ENCODE measurements around the gene FXN. TPM values are rescaled to one million over a fixed set of nuclear protein-coding genes. Genes with fewer than 3 reads are reported as not detected.
A peak's percentile ranks its signal among the peaks of the same experiment; 100 is the strongest.
"Not testable (repeated sequence)": the region's sequence is repeated elsewhere in the genome, so short reads cannot be mapped to it uniquely, and the experiment has no call there.

The FXN gene
- total and polyA plus RNA-seq, 10 donors: 11.1 to 25.3 (median 15.8) TPM

GRCh38 chr9:69090946-69091345 lies 55.4 kb downstream of the FXN start:
- intact Hi-C loops (cut with DNase I; ENCODE audit: low total_unique reads): no loop called here
- Histone ChIP-seq H3K27me3 (replicated peaks in 1 of 7) (no peaks in the 10 kb centered on the region), H3K36me3 (no peaks in the 10 kb centered on the region), H3K9me3 (no peaks in the 10 kb centered on the region), H3K27ac (peak overlapping the region in 2 of 8 donors; percentile 56 to 58), H3K4me1 (peaks cover 0 to 6% (median 0%) of the 10 kb centered on the region in 6 donors), H3K4me3 (no peak overlapping the region)
- TF ChIP-seq POLR2A (IDR thresholded peaks at IDR 0.05) (no peak), POLR2AphosphoS5 (IDR thresholded peaks at IDR 0.05) (no peak), CTCF (IDR thresholded peaks at IDR 0.05 in 8 of 11, conservative IDR thresholded peaks at IDR 0.05 in 3 of 11) (no peak)
- WGBS, 5 donors: 75 to 83% (median 80%) methylated on average over 3 of the region's 3 CpGs
- no peak for DNase-seq

- WGBS, 5 donors: 83 to 92% (median 88%) methylated on average over 7 of the region's 7 CpGs
- Histone ChIP-seq H3K36me3 (no peaks in the 10 kb centered on the region), H3K27me3 (replicated peaks in 1 of 7) (no peaks in the 10 kb centered on the region), H3K27ac (no peak overlapping the region), H3K4me3 (no peak overlapping the region), H3K9me3 (no peaks in the 10 kb centered on the region), H3K4me1 (no peaks in the 10 kb centered on the region)
- no peak for DNase-seq
- intact Hi-C loops (cut with DNase I; ENCODE audit: low total_unique reads): no loop called here
- TF ChIP-seq CTCF (IDR thresholded peaks at IDR 0.05 in 8 of 11, conservative IDR thresholded peaks at IDR 0.05 in 3 of 11): no peak
- TF ChIP-seq POLR2A (IDR thresholded peaks at IDR 0.05): no peak
- TF ChIP-seq POLR2AphosphoS5 (IDR thresholded peaks at IDR 0.05): no peak
These were observed 58.0 kb downstream of the FXN start for GRCh38 chr9:69093471-69094103.

DNA sequence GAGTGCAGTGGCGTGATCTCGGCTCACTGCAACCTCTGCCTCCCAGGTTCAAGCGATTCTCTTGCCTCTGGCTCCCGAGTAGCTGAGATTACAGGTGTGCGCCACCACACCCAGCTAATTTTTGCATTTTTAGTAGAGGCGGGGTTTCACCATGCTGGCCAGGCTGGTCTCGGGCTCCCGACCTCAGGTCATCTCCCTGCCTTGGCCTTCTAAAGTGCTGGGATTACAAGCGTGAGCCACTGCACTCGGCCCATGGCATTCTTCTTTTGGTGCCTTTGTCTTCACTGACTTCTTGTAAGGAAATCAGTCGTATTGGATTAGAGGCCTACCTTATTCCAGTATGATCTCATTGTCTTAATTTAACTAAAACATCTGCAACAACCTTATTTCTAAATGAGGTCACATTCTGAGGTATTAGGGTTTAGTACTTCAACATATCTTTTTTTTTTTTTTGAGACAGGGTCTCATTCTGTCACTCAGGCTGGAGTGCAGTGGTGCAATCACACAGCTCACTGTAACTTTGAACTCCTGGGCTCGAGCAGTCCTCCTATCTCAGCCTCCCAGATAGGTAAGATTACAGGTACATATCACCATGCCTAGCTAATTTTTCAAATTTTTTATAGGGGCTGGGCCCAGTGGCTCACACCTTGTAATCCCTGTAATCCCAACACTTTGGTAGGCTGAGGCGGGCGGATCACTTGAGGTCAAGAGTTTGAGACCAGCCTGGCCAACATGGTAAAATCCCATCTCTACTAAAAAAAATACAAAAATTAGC lies 59.0 kb downstream of the FXN start:
- DNase-seq; H3K27ac ChIP-seq; H3K4me3 ChIP-seq; H3K4me1 ChIP-seq; H3K9me3 ChIP-seq; intact Hi-C loops (cut with DNase I; ENCODE audit: low total_unique reads); H3K27me3 ChIP-seq (replicated peaks in 1 of 7); H3K36me3 ChIP-seq: not testable (repeated sequence)
- 96 to 98% (median 96%) methylated on average over 14 of the region's 14 CpGs for WGBS, 5 donors

DNA sequence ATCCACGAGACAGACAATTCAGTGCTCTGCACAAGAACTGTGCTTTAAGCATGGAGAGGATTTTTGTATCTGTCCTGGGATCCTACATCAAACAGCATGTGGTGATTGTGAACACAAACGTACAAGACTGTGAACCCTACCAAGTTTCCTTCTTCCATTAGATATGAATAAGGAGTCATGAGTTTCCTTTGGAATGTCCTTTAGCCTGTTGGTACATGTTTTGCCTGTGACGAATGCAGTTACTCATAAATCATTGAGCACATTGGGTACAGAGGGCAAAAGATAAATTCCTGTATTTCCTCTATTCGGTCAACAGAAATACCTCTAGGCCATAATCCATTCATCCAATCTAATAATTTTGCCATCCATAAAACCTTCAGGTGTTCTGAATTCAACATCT lies 61.5 kb downstream of the FXN start:
- DNase-seq: no peak
- no peak overlapping the region for H3K4me3 ChIP-seq
- TF ChIP-seq CTCF (IDR thresholded peaks at IDR 0.05 in 8 of 11, conservative IDR thresholded peaks at IDR 0.05 in 3 of 11) (no peak), POLR2AphosphoS5 (IDR thresholded peaks at IDR 0.05) (no peak), POLR2A (IDR thresholded peaks at IDR 0.05) (no peak)
- H3K36me3 ChIP-seq: no peaks in the 10 kb centered on the region
- no peaks in the 10 kb centered on the region for H3K27me3 ChIP-seq (replicated peaks in 1 of 7)
- no peaks in the 10 kb centered on the region for H3K9me3 ChIP-seq
- WGBS, 5 donors: 78 to 91% (median 86%) methylated on average over 4 of the region's 4 CpGs
- H3K4me1 ChIP-seq: no peaks in the 10 kb centered on the region
- intact Hi-C loops (cut with DNase I; ENCODE audit: low total_unique reads): no loop called here
- no peak overlapping the region for H3K27ac ChIP-seq
